Measurements from ENCODE around the gene HDAC4.

- TF ChIP-seq CTCF (IDR thresholded peaks at IDR 0.05) = no peak
- no peak for TF ChIP-seq POLR2A (IDR thresholded peaks at IDR 0.05)
- TF ChIP-seq POLR2AphosphoS5 (IDR thresholded peaks at IDR 0.05) = no peak
- no peak for TF ChIP-seq EP300 (IDR thresholded peaks at IDR 0.05)
Observed at GRCh38 chr2:239132786-239133185, 268.0 kb downstream of the HDAC4 start.
